Nephron (organoid): ENCODE measurements around the gene DNMBP.

Source experiments
- H3K27ac Mint-ChIP-seq, 3 experiments: 2 replicates each; pipeline ENCODE4 v1.8.0; 2020; ENCODE audit warnings: mixed read lengths in 3 of 3, mild to moderate bottlenecking in 2 of 3, moderate library complexity in 1 of 3
- H3K27me3 Mint-ChIP-seq: 2 replicates; pipeline ENCODE4 v1.8.0; 2021; ENCODE audit warnings: low read depth, mild to moderate bottlenecking, moderate library complexity, mixed read lengths
- H3K36me3 Mint-ChIP-seq: 2 replicates; pipeline ENCODE4 v1.8.0; 2020; ENCODE audit warnings: low read depth, mixed read lengths
- H3K4me1 Mint-ChIP-seq: 2 replicates; pipeline ENCODE4 v1.8.0; 2020; ENCODE audit warnings: mixed read lengths
- H3K4me3 Mint-ChIP-seq, 3 experiments: 2 replicates each; pipeline ENCODE4 v1.8.0; 2020; ENCODE audit warnings: mild to moderate bottlenecking in 3 of 3, mixed read lengths in 3 of 3, moderate library complexity in 2 of 3
- H3K9me3 Mint-ChIP-seq: 2 replicates; pipeline ENCODE4 v1.8.0; 2020; ENCODE audit warnings: mixed read lengths
- TF ChIP-seq, protein P1 (sequence below), 3 experiments: fragments of 200-600 bp; sonication (generic); IDR thresholded peaks; one replicate each; pipeline ENCODE4 v1.5.0; 2021; ENCODE audit warnings: antibody characterized with exemption in 3 of 3; ENCODE audit not compliant: unreplicated experiment in 3 of 3

DNMBP gene

DNA sequence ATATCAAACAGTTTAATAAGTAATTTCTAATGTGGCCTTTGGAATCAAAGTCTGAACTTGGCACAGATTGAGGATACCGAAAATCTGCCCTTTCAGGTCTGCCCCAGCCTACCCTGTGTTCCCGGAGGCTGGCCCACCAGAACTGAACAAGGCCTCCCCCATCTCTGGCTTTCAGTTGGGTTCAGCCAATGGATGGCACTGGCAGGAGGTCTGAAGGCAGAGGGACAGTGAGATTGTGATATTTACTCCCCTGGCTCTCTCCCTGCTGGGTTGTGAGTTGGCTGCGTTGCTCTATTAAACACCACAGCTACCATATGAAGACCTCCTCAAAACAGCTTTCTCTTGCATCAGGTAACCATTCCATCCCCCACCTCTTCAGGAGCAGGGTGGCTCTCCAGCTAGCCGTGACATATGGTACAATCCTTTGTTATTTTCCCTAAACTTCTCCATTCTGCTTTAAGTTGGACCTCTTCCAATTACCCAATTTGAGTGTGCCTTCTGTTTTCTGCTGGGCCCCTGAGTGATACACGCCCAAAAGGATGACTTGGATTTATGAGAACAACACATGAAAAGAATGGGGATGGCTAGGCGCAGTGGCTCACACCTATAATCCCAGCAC is 28.1 kb downstream of the DNMBP start:
- Mint-ChIP-seq H3K27me3 (no peaks in the 10 kb centered on the region), H3K9me3 (no peaks in the 10 kb centered on the region), H3K4me1 (peaks cover 63% of the 10 kb centered on the region), H3K36me3 (no peaks in the 10 kb centered on the region), H3K27ac (peak overlapping the region; percentile 64 to 80 (median 78)), H3K4me3 (peak overlapping the region in 1 of 3 experiments; percentile 1)
- TF ChIP-seq, protein P1, sequence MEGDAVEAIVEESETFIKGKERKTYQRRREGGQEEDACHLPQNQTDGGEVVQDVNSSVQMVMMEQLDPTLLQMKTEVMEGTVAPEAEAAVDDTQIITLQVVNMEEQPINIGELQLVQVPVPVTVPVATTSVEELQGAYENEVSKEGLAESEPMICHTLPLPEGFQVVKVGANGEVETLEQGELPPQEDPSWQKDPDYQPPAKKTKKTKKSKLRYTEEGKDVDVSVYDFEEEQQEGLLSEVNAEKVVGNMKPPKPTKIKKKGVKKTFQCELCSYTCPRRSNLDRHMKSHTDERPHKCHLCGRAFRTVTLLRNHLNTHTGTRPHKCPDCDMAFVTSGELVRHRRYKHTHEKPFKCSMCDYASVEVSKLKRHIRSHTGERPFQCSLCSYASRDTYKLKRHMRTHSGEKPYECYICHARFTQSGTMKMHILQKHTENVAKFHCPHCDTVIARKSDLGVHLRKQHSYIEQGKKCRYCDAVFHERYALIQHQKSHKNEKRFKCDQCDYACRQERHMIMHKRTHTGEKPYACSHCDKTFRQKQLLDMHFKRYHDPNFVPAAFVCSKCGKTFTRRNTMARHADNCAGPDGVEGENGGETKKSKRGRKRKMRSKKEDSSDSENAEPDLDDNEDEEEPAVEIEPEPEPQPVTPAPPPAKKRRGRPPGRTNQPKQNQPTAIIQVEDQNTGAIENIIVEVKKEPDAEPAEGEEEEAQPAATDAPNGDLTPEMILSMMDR (IDR thresholded peaks at IDR 0.05; ENCODE audit: unreplicated experiment in 3 of 3): no peak

DNA sequence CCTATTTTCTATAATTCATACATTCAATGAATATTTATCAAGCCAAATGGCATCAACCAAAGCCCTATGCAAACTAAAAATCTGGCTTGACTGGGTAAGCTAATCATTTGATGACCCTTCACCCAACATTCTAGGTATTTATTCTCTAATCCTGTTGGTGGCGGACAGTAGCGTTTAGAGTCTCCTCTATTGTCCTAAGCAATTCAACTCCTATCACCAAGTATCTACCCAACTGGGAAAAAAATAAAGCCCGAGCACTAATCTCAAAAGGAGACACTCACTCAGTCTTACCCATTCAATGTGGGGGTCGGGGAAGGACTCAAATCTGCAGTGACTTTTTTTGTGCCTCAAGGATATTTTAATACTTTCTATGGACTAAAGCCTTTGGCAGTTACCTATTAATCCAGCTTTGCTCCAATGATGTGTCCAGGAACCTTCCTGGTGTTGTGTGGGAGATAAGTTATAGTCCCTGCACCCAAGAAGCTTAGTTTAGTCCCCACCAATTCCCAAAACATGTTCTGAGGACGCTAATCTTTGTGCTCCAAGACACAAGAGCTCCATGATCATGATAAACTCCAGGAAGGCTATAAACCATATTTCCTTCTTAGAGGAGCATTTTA is 30.6 kb downstream of the DNMBP start:
- Mint-ChIP-seq H3K27ac (peak overlapping the region; percentile 24 to 82 (median 80)), H3K4me3 (no peak overlapping the region), H3K27me3 (no peaks in the 10 kb centered on the region), H3K9me3 (no peaks in the 10 kb centered on the region), H3K4me1 (peaks cover 68% of the 10 kb centered on the region), H3K36me3 (no peaks in the 10 kb centered on the region)
- TF ChIP-seq, protein P1 (IDR thresholded peaks at IDR 0.05; ENCODE audit: unreplicated experiment in 3 of 3): no peak

DNA sequence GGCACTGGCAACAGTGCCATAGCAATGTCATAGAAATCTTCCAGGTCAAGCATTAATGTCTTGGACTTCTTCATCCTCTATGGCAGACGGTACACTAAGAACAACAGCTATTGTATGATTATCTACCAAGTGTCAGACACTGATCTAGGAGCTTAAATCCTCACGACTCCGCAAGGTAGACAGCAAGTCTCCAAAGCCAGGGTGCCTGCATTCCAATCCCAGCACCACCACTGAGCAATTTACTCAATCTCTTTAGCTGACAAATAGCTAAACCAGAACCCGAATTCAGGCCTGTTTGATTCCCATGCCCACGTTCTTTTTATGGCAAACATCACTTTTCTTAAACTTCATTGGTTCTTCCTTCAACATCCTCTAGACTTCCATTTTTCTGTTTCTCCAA is 31.8 kb downstream of the DNMBP start:
- Mint-ChIP-seq H3K4me1 (peaks cover 55% of the 10 kb centered on the region), H3K4me3 (no peak overlapping the region), H3K36me3 (no peaks in the 10 kb centered on the region), H3K27me3 (no peaks in the 10 kb centered on the region), H3K27ac (peak overlapping the region; percentile 66 to 97 (median 84)), H3K9me3 (no peaks in the 10 kb centered on the region)
- TF ChIP-seq, protein P1 (IDR thresholded peaks at IDR 0.05; ENCODE audit: unreplicated experiment in 3 of 3): no peak

DNA sequence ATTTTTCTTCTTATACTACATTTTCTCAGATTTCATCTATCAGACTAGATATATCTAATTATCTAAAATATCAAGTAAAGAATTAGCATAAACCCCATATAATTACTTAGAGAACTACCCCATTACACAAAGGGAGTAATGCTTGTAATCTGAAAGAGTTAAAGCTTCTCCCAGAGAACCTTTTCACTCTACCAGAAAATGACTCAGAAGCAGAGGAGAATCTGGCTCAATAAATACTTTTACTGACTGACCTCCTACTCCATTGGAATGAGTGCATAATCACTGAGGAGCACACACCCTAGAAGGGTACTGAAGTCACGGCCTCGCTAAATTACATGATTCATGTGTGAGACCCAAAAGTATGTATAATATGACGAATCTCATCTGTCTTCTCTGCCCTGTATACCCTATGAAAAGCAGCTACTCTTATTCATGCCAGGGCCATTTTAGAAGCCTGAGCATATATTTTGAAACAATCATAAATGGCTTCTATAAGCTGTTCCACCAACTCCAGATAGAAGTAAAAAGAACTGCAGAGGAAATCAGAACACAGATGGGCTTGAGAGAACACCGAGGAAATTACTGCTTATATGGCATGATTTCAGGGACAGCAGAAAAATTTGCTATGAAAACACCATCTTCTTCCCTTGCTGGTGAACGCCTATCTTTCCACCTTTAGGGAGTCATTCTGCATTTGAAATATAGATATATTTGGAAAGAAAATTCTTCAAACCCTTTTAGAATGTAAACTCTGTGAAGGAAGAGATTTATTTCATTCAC is 32.7 kb downstream of the DNMBP start:
- H3K36me3 Mint-ChIP-seq: no peaks in the 10 kb centered on the region
- H3K9me3 Mint-ChIP-seq: no peaks in the 10 kb centered on the region
- peak overlapping the region; percentile 96 to 99 (median 97) for H3K27ac Mint-ChIP-seq
- TF ChIP-seq, protein P1 (IDR thresholded peaks at IDR 0.05; ENCODE audit: unreplicated experiment in 3 of 3): no peak
- peaks cover 53% of the 10 kb centered on the region for H3K4me1 Mint-ChIP-seq
- no peaks in the 10 kb centered on the region for H3K27me3 Mint-ChIP-seq
- peak overlapping the region in 1 of 3 experiments; percentile 27 for H3K4me3 Mint-ChIP-seq

DNA sequence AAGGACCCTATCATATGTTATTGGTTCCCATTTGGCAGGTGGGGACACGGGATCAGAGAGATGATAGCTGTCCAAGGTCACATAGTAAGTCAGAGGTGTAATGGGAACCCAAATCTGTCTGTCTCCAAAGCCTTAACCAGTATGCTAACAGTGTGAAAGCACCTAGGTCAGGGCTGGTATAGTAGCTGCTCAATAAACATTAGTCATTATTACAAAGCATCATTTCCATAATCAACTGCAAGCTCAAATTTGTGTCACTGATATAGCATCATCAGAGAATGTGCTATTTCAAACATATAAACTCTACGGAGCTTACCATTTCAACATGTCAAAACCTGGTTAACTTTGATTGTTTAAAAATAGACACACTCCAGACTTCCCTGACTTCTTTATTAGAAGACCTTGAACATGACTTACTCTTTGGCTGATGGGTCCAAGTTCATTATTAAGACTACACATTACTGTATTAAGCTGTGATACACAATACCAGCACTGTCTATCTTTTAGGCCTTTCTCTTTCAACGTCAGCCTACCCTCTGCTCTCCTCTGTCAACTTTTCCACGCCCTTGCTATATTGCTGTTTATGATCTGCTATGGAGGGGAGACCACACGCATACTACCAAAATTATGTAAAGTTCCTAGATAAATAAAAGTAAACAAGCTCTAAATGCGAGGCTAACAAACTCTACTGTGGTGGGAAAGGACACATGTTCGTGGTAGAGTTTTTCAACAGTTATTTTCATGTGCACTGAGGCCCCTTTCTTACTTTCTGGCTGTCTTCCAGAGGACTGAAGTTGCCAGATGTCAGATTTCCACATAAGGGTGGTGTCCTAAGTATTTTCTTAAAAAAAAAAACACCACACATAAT is 33.6 kb downstream of the DNMBP start:
- Mint-ChIP-seq H3K4me3 (peak overlapping the region; percentile 34 to 56 (median 56)), H3K9me3 (no peaks in the 10 kb centered on the region), H3K4me1 (peaks cover 46% of the 10 kb centered on the region), H3K27me3 (no peaks in the 10 kb centered on the region), H3K27ac (peak overlapping the region; percentile 96 to 99 (median 97)), H3K36me3 (peaks cover 6% of the 10 kb centered on the region)
- TF ChIP-seq, protein P1 (IDR thresholded peaks at IDR 0.05; ENCODE audit: unreplicated experiment in 3 of 3): no peak
